Prostate gland (tissue), 2 donors: ENCODE data around the gene HARS1.

Experiments used
- POLR2A ChIP-seq: fragments of 450-650 bp; IDR thresholded peaks from one replicate; pipeline ENCODE4 v1.6.1; 2016; ENCODE audit warnings: antibody characterized with exemption, mild to moderate bottlenecking
- POLR2AphosphoS5 ChIP-seq: sonication (generic); formaldehyde crosslinking; IDR thresholded peaks from one replicate; pipeline ENCODE4 v1.6.1; 2017; ENCODE audit warnings: antibody characterized with exemption
- TF ChIP-seq, protein P1 (sequence below), 4 experiments: fragments of 200-600 bp in 2 of 4; fragments of 450-650 bp in 2 of 4; sonication (generic) in 2 of 4; IDR thresholded peaks; 1 replicate in 3 of 4; 2 replicates in 1 of 4; pipeline ENCODE4 v1.5.1; 2016 to 2019; ENCODE audit warnings: antibody characterized with exemption in 4 of 4, mild to moderate bottlenecking in 2 of 4, moderate library complexity in 2 of 4

DNA sequence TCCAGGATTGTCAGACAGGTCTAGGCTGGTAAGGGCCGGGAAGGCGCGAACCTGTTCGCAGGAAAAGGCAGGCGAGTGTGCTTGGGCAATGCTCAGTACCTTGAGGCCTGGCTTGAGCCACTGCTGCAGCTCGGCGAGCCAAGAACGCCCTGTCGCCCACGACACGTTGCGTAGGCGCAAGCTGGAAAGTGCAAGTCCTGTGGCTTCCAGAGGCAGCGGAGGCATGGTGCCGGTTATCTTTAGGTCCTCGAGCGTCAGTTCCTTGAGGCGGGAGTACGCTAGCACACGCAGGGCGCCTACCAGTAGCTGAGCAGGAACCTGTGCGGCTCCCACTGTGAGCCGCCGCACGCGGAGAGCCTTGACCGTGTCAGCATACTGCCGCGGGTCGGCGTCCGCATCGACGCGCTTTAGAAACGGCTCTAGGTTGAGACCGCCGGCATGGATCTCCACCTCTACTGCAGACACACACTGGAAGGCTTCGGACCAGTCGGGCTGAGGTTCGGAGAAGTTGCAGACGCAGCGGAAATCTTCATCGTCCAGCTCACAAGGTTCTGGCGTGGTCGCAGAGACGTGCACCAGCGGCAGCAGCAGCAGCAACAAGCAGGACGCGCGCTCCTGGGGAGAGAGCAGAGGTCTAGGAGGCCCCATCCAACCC is 58.7 kb downstream of the HARS1 start:
- TF ChIP-seq, protein P1, sequence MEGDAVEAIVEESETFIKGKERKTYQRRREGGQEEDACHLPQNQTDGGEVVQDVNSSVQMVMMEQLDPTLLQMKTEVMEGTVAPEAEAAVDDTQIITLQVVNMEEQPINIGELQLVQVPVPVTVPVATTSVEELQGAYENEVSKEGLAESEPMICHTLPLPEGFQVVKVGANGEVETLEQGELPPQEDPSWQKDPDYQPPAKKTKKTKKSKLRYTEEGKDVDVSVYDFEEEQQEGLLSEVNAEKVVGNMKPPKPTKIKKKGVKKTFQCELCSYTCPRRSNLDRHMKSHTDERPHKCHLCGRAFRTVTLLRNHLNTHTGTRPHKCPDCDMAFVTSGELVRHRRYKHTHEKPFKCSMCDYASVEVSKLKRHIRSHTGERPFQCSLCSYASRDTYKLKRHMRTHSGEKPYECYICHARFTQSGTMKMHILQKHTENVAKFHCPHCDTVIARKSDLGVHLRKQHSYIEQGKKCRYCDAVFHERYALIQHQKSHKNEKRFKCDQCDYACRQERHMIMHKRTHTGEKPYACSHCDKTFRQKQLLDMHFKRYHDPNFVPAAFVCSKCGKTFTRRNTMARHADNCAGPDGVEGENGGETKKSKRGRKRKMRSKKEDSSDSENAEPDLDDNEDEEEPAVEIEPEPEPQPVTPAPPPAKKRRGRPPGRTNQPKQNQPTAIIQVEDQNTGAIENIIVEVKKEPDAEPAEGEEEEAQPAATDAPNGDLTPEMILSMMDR (IDR thresholded peaks at IDR 0.05): no peak
- TF ChIP-seq POLR2A (no peak), POLR2AphosphoS5 (no peak)
